A549 (cell line): ENCODE data around the gene TARDBP.

Source experiments
- CHD2 ChIP-seq: fragments of 150-350 bp; IDR thresholded peaks from 2 replicates; pipeline ENCODE4 v1.6.1; 2014; ENCODE audit warnings: low read length; ENCODE audit not compliant: partially characterized antibody
- CTCF ChIP-seq: fragments of >200 bp; sonication (Bioruptor Twin); formaldehyde crosslinking; IDR thresholded peaks from 3 replicates; pipeline ENCODE4 v1.5.1; 2016
- EP300 ChIP-seq, 2 experiments: fragments of >200 bp; sonication (Bioruptor Twin); formaldehyde crosslinking; IDR thresholded peaks; 2 replicates in 1 of 2; 3 replicates in 1 of 2; pipeline ENCODE4 v1.6.1; 2016 to 2017
- JUN ChIP-seq, 2 experiments: fragments of >200 bp; sonication (Bioruptor Twin); formaldehyde crosslinking; IDR thresholded peaks; 2 replicates in 1 of 2; 3 replicates in 1 of 2; pipeline ENCODE4 v1.6.1; 2016 to 2017
- MAZ ChIP-seq: fragments of 150-350 bp; IDR thresholded peaks from 2 replicates; pipeline ENCODE4 v1.6.1; 2014; ENCODE audit warnings: antibody characterized with exemption, low read depth, low read length, borderline replicate concordance

- TF ChIP-seq CHD2 (no peak), CTCF (no peak), MAZ (no peak), EP300 (IDR thresholded peaks at IDR 0.05) (no peak), JUN (IDR thresholded peaks at IDR 0.05) (no peak)
Measured at GRCh38 chr1:11042065-11042464, 29.6 kb downstream of the TARDBP start.
